Cerebellar cortex (tissue), 1 donor: Measurements from ENCODE around the gene MED19.
"Not testable (repeated sequence)": the region's sequence is repeated elsewhere in the genome, so short reads cannot be mapped to it uniquely, and the experiment has no call there.

Experiments used
- DNase-seq: peaks from one replicate; pipeline ENCODE4 v3.0.0-alpha.2; 2015; ENCODE audit warnings: low spot score

MED19 gene

GRCh38 chr11:57704932-57705331 lies 7.1 kb downstream of the MED19 start:
- no peak for DNase-seq

GRCh38 chr11:57703341-57703740 lies 8.7 kb downstream of the MED19 start:
- DNase-seq = no peak

GRCh38 chr11:57700425-57700824 lies 11.6 kb downstream of the MED19 start:
- no peak for DNase-seq

GRCh38 chr11:57699813-57700212 lies 12.2 kb downstream of the MED19 start:
- no peak for DNase-seq

GRCh38 chr11:57698843-57699365 lies 13.1 kb downstream of the MED19 start:
- no peak for DNase-seq

GRCh38 chr11:57690474-57690873 lies 21.5 kb downstream of the MED19 start:
- DNase-seq = not testable (repeated sequence)

GRCh38 chr11:57681168-57681567 lies 30.8 kb downstream of the MED19 start:
- DNase-seq = no peak

GRCh38 chr11:57680552-57680874 lies 31.5 kb downstream of the MED19 start:
- DNase-seq = no peak

GRCh38 chr11:57679396-57679795 lies 32.6 kb downstream of the MED19 start:
- DNase-seq = no peak

GRCh38 chr11:57675176-57675941 lies 36.7 kb downstream of the MED19 start:
- no peak for DNase-seq

GRCh38 chr11:57674251-57674650 lies 37.8 kb downstream of the MED19 start:
- no peak for DNase-seq

- peak; percentile 13 for DNase-seq
These were observed 43.6 kb downstream of the MED19 start for GRCh38 chr11:57668434-57668782.

- DNase-seq = peak; percentile 99
These were observed 44.1 kb downstream of the MED19 start, which contains the start of gene ZDHHC5 for GRCh38 chr11:57667736-57668433. TSS of gene ZDHHC5 (plus strand) at chr11:57668114. CDS start at chr11:57673091, 4,977 bp downstream.

GRCh38 chr11:57667117-57667735 lies 44.8 kb downstream of the MED19 start:
- peak; percentile 99 for DNase-seq

GRCh38 chr11:57663975-57664374 lies 48.0 kb downstream of the MED19 start:
- DNase-seq = no peak

- no peak for DNase-seq
These were observed 49.1 kb downstream of the MED19 start for GRCh38 chr11:57662893-57663292.

GRCh38 chr11:57659669-57660068 lies 52.3 kb downstream of the MED19 start:
- no peak for DNase-seq

- DNase-seq = no peak
These were observed 54.0 kb downstream of the MED19 start for GRCh38 chr11:57658023-57658361.

- DNase-seq = peak; percentile 100
These were observed 54.6 kb downstream of the MED19 start, which contains the start of gene CLP1 for GRCh38 chr11:57657194-57658022. TSS of gene CLP1 (plus strand) at chr11:57657762. CDS start at chr11:57659477, 1,715 bp downstream.

GRCh38 chr11:57656885-57657193 lies 55.2 kb downstream of the MED19 start:
- DNase-seq = no peak
